ENCODE results near the gene EFNB2. TPM values are rescaled to one million over a fixed set of nuclear protein-coding genes. Genes with fewer than 3 reads are reported as not detected.

The EFNB2 gene
- total and polyA plus RNA-seq, 2 of the 13 experiments (the other 11 are each of a cell fraction or from before 2014, with no cell fraction given): 0.11 to 0.20 TPM

DNA sequence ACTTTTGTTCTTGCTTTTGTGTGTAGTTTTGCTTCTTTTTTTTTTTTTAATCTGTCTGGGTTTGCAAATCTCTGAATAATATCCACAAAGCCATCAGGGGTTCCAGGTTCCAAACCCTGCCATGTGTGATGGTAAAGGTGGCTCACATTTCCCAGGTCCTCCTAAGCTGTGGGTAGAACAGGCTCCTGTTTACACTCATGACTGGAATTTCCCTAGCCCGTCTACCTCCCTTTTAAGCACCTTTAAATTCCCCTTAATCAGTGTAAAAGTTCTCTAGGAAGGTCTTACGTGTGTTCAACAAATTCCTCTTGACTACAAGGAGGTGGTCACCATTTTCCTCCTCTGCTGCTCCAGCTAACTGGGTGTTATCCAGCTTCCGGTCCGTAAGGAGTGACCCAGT, 62.8 kb downstream of the EFNB2 start:
- Histone ChIP-seq H3K27ac (ENCODE audit: extremely low read length, insufficient read depth, low read length) (no peak overlapping the region), H2AFZ (ENCODE audit: low read length) (no peak overlapping the region), H3K4me2 (ENCODE audit: low read depth, low read length) (no peak overlapping the region), H3K79me2 (ENCODE audit: insufficient read depth, low read length) (no peaks in the 10 kb centered on the region), H3K4me3 (replicated peaks in 1 of 3; ENCODE audit: insufficient read depth in 1 of 3, low read depth in 2 of 3, low read length in 3 of 3) (no peak overlapping the region), H3K27me3 (ENCODE audit: control insufficient read depth in 1 of 2, insufficient read depth in 2 of 2, low read length in 2 of 2) (peaks cover 4 to 32% of the 10 kb centered on the region in 2 experiments; a peak in 3 of 5 replicates), H3K36me3 (replicated peaks in 1 of 2; ENCODE audit: control insufficient read depth in 1 of 2, insufficient read depth in 2 of 2, low read length in 2 of 2) (no peaks in the 10 kb centered on the region), H3K9me3 (ENCODE audit: low read length) (no peaks in the 10 kb centered on the region), H4K20me1 (ENCODE audit: insufficient read depth, low read length) (no peaks in the 10 kb centered on the region), H3K9ac (ENCODE audit: insufficient read depth, low read depth, low read length) (no peak overlapping the region), H3K4me1 (ENCODE audit: insufficient read depth, low read length) (no peaks in the 10 kb centered on the region)
- in situ Hi-C loops (cut with HindIII; ENCODE audit: extremely low pct_ligation_motif_present, low pct_unique_long_range_greater_than_20kb) (no loop called here), intact Hi-C loops (cut with micrococcal nuclease; ENCODE audit: unreplicated experiment) (no loop called here)
- ChIA-PET POLR2A (no interaction called here), CTCF (ENCODE audit: low intra/inter-chr PET ratio, low total read pairs) (no interaction called here)
- 10% methylated on average over 2 of the region's 4 CpGs for WGBS (ENCODE audit: low lambda C conversion rate)
- DNase-seq (ENCODE audit: low spot score): no peak
- FAIRE-seq: no peak
- ATAC-seq: no peak
- no TSS peak for BruUV-seq (replicated peaks)
- TF ChIP-seq, protein P1, sequence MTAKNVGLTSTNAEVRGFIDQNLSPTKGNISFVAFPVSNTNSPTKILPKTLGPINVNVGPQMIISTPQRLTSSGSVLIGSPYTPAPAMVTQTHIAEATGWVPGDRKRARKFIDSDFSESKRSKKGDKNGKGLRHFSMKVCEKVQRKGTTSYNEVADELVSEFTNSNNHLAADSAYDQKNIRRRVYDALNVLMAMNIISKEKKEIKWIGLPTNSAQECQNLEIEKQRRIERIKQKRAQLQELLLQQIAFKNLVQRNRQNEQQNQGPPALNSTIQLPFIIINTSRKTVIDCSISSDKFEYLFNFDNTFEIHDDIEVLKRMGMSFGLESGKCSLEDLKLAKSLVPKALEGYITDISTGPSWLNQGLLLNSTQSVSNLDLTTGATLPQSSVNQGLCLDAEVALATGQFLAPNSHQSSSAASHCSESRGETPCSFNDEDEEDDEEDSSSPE (CRISPR knock-in tag; IDR thresholded peaks at IDR 0.05): no peak
- TF ChIP-seq ZNF557 (CRISPR knock-in tag; IDR thresholded peaks at IDR 0.05): no peak
- no peak for TF ChIP-seq ZNF7 (CRISPR knock-in tag; IDR thresholded peaks at IDR 0.05)
- no peak for TF ChIP-seq ZNF333 (CRISPR knock-in tag; IDR thresholded peaks at IDR 0.05; ENCODE audit: borderline replicate concordance)
- TF ChIP-seq, protein P2, sequence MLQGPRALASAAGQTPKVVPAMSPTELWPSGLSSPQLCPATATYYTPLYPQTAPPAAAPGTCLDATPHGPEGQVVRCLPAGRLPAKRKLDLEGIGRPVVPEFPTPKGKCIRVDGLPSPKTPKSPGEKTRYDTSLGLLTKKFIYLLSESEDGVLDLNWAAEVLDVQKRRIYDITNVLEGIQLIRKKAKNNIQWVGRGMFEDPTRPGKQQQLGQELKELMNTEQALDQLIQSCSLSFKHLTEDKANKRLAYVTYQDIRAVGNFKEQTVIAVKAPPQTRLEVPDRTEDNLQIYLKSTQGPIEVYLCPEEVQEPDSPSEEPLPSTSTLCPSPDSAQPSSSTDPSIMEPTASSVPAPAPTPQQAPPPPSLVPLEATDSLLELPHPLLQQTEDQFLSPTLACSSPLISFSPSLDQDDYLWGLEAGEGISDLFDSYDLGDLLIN (CRISPR knock-in tag; IDR thresholded peaks at IDR 0.05; ENCODE audit: borderline replicate concordance): no peak
- no peak for TF ChIP-seq HHEX (CRISPR knock-in tag; IDR thresholded peaks at IDR 0.05)
- no peak for TF ChIP-seq ZNF660 (CRISPR knock-in tag; IDR thresholded peaks at IDR 0.05; ENCODE audit: borderline replicate concordance, low read depth)
- TF ChIP-seq, protein P3, sequence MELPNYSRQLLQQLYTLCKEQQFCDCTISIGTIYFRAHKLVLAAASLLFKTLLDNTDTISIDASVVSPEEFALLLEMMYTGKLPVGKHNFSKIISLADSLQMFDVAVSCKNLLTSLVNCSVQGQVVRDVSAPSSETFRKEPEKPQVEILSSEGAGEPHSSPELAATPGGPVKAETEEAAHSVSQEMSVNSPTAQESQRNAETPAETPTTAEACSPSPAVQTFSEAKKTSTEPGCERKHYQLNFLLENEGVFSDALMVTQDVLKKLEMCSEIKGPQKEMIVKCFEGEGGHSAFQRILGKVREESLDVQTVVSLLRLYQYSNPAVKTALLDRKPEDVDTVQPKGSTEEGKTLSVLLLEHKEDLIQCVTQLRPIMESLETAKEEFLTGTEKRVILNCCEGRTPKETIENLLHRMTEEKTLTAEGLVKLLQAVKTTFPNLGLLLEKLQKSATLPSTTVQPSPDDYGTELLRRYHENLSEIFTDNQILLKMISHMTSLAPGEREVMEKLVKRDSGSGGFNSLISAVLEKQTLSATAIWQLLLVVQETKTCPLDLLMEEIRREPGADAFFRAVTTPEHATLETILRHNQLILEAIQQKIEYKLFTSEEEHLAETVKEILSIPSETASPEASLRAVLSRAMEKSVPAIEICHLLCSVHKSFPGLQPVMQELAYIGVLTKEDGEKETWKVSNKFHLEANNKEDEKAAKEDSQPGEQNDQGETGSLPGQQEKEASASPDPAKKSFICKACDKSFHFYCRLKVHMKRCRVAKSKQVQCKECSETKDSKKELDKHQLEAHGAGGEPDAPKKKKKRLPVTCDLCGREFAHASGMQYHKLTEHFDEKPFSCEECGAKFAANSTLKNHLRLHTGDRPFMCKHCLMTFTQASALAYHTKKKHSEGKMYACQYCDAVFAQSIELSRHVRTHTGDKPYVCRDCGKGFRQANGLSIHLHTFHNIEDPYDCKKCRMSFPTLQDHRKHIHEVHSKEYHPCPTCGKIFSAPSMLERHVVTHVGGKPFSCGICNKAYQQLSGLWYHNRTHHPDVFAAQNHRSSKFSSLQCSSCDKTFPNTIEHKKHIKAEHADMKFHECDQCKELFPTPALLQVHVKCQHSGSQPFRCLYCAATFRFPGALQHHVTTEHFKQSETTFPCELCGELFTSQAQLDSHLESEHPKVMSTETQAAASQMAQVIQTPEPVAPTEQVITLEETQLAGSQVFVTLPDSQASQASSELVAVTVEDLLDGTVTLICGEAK (IDR thresholded peaks at IDR 0.05): no peak
- TF ChIP-seq, protein P3 (CRISPR knock-in tag; IDR thresholded peaks at IDR 0.05): no peak
- no peak for TF ChIP-seq ZNF33A (CRISPR knock-in tag; IDR thresholded peaks at IDR 0.05; ENCODE audit: borderline replicate concordance)
- TF ChIP-seq, protein P4, sequence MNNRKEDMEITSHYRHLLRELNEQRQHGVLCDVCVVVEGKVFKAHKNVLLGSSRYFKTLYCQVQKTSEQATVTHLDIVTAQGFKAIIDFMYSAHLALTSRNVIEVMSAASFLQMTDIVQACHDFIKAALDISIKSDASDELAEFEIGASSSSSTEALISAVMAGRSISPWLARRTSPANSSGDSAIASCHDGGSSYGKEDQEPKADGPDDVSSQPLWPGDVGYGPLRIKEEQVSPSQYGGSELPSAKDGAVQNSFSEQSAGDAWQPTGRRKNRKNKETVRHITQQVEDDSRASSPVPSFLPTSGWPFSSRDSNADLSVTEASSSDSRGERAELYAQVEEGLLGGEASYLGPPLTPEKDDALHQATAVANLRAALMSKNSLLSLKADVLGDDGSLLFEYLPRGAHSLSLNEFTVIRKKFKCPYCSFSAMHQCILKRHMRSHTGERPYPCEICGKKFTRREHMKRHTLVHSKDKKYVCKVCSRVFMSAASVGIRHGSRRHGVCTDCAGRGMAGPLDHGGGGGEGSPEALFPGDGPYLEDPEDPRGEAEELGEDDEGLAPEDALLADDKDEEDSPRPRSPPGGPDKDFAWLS (CRISPR knock-in tag; IDR thresholded peaks at IDR 0.05; ENCODE audit: borderline replicate concordance): no peak
- no peak for TF ChIP-seq DR1 (CRISPR knock-in tag; IDR thresholded peaks at IDR 0.05)
- no peak for TF ChIP-seq MEIS2 (CRISPR knock-in tag; IDR thresholded peaks at IDR 0.05)
